WTC11 (cell line): Measurements from ENCODE around the gene RGS7. TPM values are rescaled to one million over a fixed set of nuclear protein-coding genes. Genes with fewer than 3 reads are reported as not detected.

ENCODE experiments used
- ATAC-seq: fragments of 200-7000 bp; cut with Tn5 transposase; 2 replicates; pipeline ENCODE4 v1.10.0; 2021; ENCODE audit warnings: mild to moderate bottlenecking, moderate library complexity
- CTCF ChIA-PET: fragments of 300-600 bp; sonication (Branson Sonifier 250); formaldehyde crosslinking; loops from one replicate; lab custom pipeline; 2021; ENCODE audit warnings: antibody characterized with exemption; lab: Charles Lee
- POLR2A ChIA-PET: fragments of 350-600 bp; sonication (Branson Sonifier 250); formaldehyde crosslinking; loops from one replicate; lab custom pipeline; 2021; ENCODE audit warnings: antibody characterized with exemption; lab: Charles Lee
- DNase-seq: peaks from one replicate; pipeline ENCODE4 v3.0.0; 2021; ENCODE audit warnings: low spot score
- H3K27ac Mint-ChIP-seq: 2 replicates; pipeline ENCODE4 v1.8.0; 2021; ENCODE audit warnings: mixed read lengths
- H3K27me3 Mint-ChIP-seq: 2 replicates; pipeline ENCODE4 v1.8.0; 2021; ENCODE audit warnings: low read depth, mild to moderate bottlenecking, moderate library complexity, mixed read lengths
- H3K36me3 Mint-ChIP-seq: 2 replicates; pipeline ENCODE4 v1.8.0; 2021; ENCODE audit warnings: mixed read lengths
- H3K4me1 Mint-ChIP-seq: 2 replicates; pipeline ENCODE4 v1.8.0; 2022; ENCODE audit warnings: mixed read lengths
- H3K4me3 Mint-ChIP-seq: 2 replicates; pipeline ENCODE4 v1.8.0; 2021; ENCODE audit warnings: mild to moderate bottlenecking, moderate library complexity, mixed read lengths
- H3K9me3 Mint-ChIP-seq: 2 replicates; pipeline ENCODE4 v1.8.0; 2021; ENCODE audit warnings: mixed read lengths
- ATF1 ChIP-seq: sonication (generic); formaldehyde crosslinking; IDR thresholded peaks from 2 replicates; pipeline ENCODE4 v1.8.1; 2023; ENCODE audit warnings: mild to moderate bottlenecking, moderate library complexity, missing genetic modification reagents
- FOXJ3 ChIP-seq: sonication (generic); formaldehyde crosslinking; IDR thresholded peaks from 2 replicates; pipeline ENCODE4 v1.9.0; 2021; ENCODE audit warnings: missing genetic modification reagents, mild to moderate bottlenecking, borderline replicate concordance
- FOXK1 ChIP-seq: sonication (generic); formaldehyde crosslinking; IDR thresholded peaks from 2 replicates; pipeline ENCODE4 v1.8.0; 2022; ENCODE audit warnings: mild to moderate bottlenecking, moderate library complexity, missing genetic modification reagents
- GTF2I ChIP-seq: fragments of 250-450 bp; sonication (Bioruptor Pico); conservative IDR thresholded peaks from 2 replicates; pipeline ENCODE4 v1.4.0; 2021; ENCODE audit warnings: mild to moderate bottlenecking
- NR1H2 ChIP-seq: sonication (generic); formaldehyde crosslinking; IDR thresholded peaks from 2 replicates; pipeline ENCODE4 v1.9.0; 2021; ENCODE audit warnings: mild to moderate bottlenecking, moderate library complexity, missing genetic modification reagents
- OVOL2 ChIP-seq: fragments of 250-450 bp; sonication (Bioruptor Pico); IDR thresholded peaks from 2 replicates; pipeline ENCODE4 v1.9.0; 2021; ENCODE audit warnings: mild to moderate bottlenecking, borderline replicate concordance
- RELA ChIP-seq: sonication (generic); formaldehyde crosslinking; IDR thresholded peaks from 2 replicates; pipeline ENCODE4 v1.8.1; 2022; ENCODE audit warnings: missing genetic modification reagents, mild to moderate bottlenecking, borderline replicate concordance
- RORB ChIP-seq: fragments of 250-450 bp; sonication (Bioruptor Pico); IDR thresholded peaks from 2 replicates; pipeline ENCODE4 v1.9.0; 2021; ENCODE audit warnings: mild to moderate bottlenecking
- SMAD4 ChIP-seq: sonication (generic); formaldehyde crosslinking; IDR thresholded peaks from 2 replicates; pipeline ENCODE4 v1.8.0; 2022; ENCODE audit warnings: mild to moderate bottlenecking, missing genetic modification reagents
- TP53 ChIP-seq: sonication (generic); formaldehyde crosslinking; IDR thresholded peaks from 2 replicates; pipeline ENCODE4 v1.8.1; 2023; ENCODE audit warnings: mild to moderate bottlenecking, missing genetic modification reagents
- ZBTB21 ChIP-seq: sonication (generic); formaldehyde crosslinking; IDR thresholded peaks from 2 replicates; pipeline ENCODE4 v1.8.1; 2023; ENCODE audit warnings: mild to moderate bottlenecking, missing genetic modification reagents, borderline replicate concordance
- ZNF138 ChIP-seq: sonication (generic); formaldehyde crosslinking; conservative IDR thresholded peaks from 2 replicates; pipeline ENCODE4 v1.8.1; 2022; ENCODE audit warnings: mild to moderate bottlenecking, moderate library complexity, missing genetic modification reagents
- ZNF219 ChIP-seq: sonication (generic); formaldehyde crosslinking; IDR thresholded peaks from 2 replicates; pipeline ENCODE4 v1.8.0; 2023; ENCODE audit warnings: missing genetic modification reagents, mild to moderate bottlenecking, borderline replicate concordance
- ZNF263 ChIP-seq: sonication (generic); formaldehyde crosslinking; IDR thresholded peaks from 2 replicates; pipeline ENCODE4 v1.8.1; 2022; ENCODE audit warnings: low read depth, mild to moderate bottlenecking, moderate library complexity, missing genetic modification reagents
- ZNF671 ChIP-seq: fragments of 250-450 bp; sonication (Bioruptor Pico); IDR thresholded peaks from 2 replicates; pipeline ENCODE4 v1.8.0; 2021; ENCODE audit warnings: mild to moderate bottlenecking
- total RNA-seq: library from RNA; stranded (reverse); gene quantifications from 3 replicates; pipeline ENCODE4 v1.2.3, GENCODE V29; 2021
- TF ChIP-seq, protein P1 (sequence below): sonication (generic); formaldehyde crosslinking; IDR thresholded peaks from 2 replicates; pipeline ENCODE4 v1.8.1; 2023; ENCODE audit warnings: mild to moderate bottlenecking, moderate library complexity, missing genetic modification reagents
- TF ChIP-seq, protein P2 (sequence below): sonication (generic); formaldehyde crosslinking; conservative IDR thresholded peaks from 2 replicates; pipeline ENCODE4 v1.8.1; 2023; ENCODE audit warnings: mild to moderate bottlenecking, low read depth, missing genetic modification reagents, moderate library complexity
- TF ChIP-seq, protein P3 (sequence below): sonication (generic); formaldehyde crosslinking; IDR thresholded peaks from 2 replicates; pipeline ENCODE4 v1.8.0; 2022; ENCODE audit warnings: mild to moderate bottlenecking, missing genetic modification reagents
- TF ChIP-seq, protein P4 (sequence below): sonication (generic); formaldehyde crosslinking; IDR thresholded peaks from 2 replicates; pipeline ENCODE4 v1.8.1; 2023; ENCODE audit warnings: mild to moderate bottlenecking, missing genetic modification reagents, borderline replicate concordance
- TF ChIP-seq, protein P5 (sequence below): sonication (generic); formaldehyde crosslinking; IDR thresholded peaks from 2 replicates; pipeline ENCODE4 v1.8.0; 2022; ENCODE audit warnings: mild to moderate bottlenecking, missing genetic modification reagents
- TF ChIP-seq, protein P6 (sequence below): sonication (generic); formaldehyde crosslinking; IDR thresholded peaks from 2 replicates; pipeline ENCODE4 v1.8.0; 2023; ENCODE audit warnings: missing genetic modification reagents, mild to moderate bottlenecking, borderline replicate concordance

Gene RGS7
- total RNA-seq, 1 experiment from 2014 or later: 1.2 TPM

DNA sequence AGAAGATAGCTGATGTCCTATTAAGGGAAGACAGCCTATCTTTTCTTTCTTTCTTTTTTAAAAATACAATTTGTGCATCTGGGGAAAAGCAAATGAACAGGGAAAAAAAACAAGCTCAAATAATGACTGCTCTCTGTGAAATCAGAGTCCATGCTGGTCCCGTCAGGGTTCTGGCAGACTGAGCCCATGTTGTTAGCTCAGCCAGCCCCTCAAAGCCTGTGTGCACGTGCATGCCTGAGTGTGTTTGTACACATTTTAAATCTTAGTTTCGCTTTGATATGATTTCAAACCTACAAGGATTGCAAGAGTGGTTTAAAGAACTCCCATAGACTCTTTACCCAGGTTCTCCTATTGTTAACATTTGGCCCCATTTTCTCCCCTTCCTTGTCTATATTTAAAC is 513.2 kb downstream of the RGS7 start (continued):
- TF ChIP-seq ZNF671 (no peak), FOXK1 (CRISPR knock-in tag) (no peak), ATF1 (CRISPR knock-in tag) (no peak), ZBTB21 (CRISPR knock-in tag) (no peak)
- TF ChIP-seq, protein P1, sequence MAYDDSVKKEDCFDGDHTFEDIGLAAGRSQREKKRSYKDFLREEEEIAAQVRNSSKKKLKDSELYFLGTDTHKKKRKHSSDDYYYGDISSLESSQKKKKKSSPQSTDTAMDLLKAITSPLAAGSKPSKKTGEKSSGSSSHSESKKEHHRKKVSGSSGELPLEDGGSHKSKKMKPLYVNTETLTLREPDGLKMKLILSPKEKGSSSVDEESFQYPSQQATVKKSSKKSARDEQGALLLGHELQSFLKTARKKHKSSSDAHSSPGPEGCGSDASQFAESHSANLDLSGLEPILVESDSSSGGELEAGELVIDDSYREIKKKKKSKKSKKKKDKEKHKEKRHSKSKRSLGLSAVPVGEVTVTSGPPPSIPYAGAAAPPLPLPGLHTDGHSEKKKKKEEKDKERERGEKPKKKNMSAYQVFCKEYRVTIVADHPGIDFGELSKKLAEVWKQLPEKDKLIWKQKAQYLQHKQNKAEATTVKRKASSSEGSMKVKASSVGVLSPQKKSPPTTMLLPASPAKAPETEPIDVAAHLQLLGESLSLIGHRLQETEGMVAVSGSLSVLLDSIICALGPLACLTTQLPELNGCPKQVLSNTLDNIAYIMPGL (CRISPR knock-in tag): no peak
- TF ChIP-seq, protein P2, sequence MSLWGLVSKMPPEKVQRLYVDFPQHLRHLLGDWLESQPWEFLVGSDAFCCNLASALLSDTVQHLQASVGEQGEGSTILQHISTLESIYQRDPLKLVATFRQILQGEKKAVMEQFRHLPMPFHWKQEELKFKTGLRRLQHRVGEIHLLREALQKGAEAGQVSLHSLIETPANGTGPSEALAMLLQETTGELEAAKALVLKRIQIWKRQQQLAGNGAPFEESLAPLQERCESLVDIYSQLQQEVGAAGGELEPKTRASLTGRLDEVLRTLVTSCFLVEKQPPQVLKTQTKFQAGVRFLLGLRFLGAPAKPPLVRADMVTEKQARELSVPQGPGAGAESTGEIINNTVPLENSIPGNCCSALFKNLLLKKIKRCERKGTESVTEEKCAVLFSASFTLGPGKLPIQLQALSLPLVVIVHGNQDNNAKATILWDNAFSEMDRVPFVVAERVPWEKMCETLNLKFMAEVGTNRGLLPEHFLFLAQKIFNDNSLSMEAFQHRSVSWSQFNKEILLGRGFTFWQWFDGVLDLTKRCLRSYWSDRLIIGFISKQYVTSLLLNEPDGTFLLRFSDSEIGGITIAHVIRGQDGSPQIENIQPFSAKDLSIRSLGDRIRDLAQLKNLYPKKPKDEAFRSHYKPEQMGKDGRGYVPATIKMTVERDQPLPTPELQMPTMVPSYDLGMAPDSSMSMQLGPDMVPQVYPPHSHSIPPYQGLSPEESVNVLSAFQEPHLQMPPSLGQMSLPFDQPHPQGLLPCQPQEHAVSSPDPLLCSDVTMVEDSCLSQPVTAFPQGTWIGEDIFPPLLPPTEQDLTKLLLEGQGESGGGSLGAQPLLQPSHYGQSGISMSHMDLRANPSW (CRISPR knock-in tag): no peak

DNA sequence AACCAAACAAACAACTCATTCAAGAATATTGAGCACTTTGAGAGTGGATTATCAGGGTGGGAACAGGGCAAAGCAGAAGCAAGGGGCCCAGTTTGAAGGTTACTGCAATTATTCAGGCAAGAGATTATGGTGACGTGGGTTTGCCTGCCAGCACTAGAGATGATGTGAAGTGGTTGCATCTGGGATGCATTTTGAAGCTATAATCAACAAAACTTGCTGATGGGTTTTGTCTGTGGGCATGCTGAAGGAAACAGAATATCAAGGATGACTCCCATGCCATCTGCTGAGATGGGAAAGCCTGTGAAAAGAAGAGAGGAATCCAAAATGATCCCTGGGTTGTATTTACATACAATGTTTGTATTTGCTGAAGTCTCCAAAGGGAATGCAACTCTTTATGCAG is 520.7 kb downstream of the RGS7 start:
- ChIA-PET CTCF (no interaction called here), POLR2A (interaction anchor here (0.5 kb wide), 1 partner anchor 264 kb away, joined by 3 read pairs; no protein-coding TSS in a partner anchor)
- H3K4me3 Mint-ChIP-seq: no peak overlapping the region
- H3K9me3 Mint-ChIP-seq: peaks cover 8% of the 10 kb centered on the region
- no peaks in the 10 kb centered on the region for H3K4me1 Mint-ChIP-seq
- no peak overlapping the region for H3K27ac Mint-ChIP-seq
- H3K27me3 Mint-ChIP-seq: no peaks in the 10 kb centered on the region
- no peak for DNase-seq
- no peaks in the 10 kb centered on the region for H3K36me3 Mint-ChIP-seq
- ATAC-seq: no peak
- TF ChIP-seq FOXJ3 (CRISPR knock-in tag) (no peak), ZNF219 (CRISPR knock-in tag) (no peak), SMAD4 (CRISPR knock-in tag) (no peak), RORB (CRISPR knock-in tag) (no peak), NR1H2 (CRISPR knock-in tag) (no peak), ZNF138 (CRISPR knock-in tag) (no peak), TP53 (no peak), GTF2I (no peak), FOXK1 (CRISPR knock-in tag) (no peak), OVOL2 (CRISPR knock-in tag) (no peak), RELA (CRISPR knock-in tag) (no peak), ZNF263 (CRISPR knock-in tag) (no peak)
- TF ChIP-seq, protein P3, sequence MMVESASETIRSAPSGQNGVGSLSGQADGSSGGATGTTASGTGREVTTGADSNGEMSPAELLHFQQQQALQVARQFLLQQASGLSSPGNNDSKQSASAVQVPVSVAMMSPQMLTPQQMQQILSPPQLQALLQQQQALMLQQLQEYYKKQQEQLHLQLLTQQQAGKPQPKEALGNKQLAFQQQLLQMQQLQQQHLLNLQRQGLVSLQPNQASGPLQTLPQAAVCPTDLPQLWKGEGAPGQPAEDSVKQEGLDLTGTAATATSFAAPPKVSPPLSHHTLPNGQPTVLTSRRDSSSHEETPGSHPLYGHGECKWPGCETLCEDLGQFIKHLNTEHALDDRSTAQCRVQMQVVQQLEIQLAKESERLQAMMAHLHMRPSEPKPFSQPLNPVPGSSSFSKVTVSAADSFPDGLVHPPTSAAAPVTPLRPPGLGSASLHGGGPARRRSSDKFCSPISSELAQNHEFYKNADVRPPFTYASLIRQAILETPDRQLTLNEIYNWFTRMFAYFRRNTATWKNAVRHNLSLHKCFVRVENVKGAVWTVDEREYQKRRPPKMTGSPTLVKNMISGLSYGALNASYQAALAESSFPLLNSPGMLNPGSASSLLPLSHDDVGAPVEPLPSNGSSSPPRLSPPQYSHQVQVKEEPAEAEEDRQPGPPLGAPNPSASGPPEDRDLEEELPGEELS (CRISPR knock-in tag): no peak
- TF ChIP-seq, protein P4, sequence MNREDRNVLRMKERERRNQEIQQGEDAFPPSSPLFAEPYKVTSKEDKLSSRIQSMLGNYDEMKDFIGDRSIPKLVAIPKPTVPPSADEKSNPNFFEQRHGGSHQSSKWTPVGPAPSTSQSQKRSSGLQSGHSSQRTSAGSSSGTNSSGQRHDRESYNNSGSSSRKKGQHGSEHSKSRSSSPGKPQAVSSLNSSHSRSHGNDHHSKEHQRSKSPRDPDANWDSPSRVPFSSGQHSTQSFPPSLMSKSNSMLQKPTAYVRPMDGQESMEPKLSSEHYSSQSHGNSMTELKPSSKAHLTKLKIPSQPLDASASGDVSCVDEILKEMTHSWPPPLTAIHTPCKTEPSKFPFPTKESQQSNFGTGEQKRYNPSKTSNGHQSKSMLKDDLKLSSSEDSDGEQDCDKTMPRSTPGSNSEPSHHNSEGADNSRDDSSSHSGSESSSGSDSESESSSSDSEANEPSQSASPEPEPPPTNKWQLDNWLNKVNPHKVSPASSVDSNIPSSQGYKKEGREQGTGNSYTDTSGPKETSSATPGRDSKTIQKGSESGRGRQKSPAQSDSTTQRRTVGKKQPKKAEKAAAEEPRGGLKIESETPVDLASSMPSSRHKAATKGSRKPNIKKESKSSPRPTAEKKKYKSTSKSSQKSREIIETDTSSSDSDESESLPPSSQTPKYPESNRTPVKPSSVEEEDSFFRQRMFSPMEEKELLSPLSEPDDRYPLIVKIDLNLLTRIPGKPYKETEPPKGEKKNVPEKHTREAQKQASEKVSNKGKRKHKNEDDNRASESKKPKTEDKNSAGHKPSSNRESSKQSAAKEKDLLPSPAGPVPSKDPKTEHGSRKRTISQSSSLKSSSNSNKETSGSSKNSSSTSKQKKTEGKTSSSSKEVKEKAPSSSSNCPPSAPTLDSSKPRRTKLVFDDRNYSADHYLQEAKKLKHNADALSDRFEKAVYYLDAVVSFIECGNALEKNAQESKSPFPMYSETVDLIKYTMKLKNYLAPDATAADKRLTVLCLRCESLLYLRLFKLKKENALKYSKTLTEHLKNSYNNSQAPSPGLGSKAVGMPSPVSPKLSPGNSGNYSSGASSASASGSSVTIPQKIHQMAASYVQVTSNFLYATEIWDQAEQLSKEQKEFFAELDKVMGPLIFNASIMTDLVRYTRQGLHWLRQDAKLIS: no peak
- TF ChIP-seq, protein P5, sequence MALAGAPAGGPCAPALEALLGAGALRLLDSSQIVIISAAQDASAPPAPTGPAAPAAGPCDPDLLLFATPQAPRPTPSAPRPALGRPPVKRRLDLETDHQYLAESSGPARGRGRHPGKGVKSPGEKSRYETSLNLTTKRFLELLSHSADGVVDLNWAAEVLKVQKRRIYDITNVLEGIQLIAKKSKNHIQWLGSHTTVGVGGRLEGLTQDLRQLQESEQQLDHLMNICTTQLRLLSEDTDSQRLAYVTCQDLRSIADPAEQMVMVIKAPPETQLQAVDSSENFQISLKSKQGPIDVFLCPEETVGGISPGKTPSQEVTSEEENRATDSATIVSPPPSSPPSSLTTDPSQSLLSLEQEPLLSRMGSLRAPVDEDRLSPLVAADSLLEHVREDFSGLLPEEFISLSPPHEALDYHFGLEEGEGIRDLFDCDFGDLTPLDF (CRISPR knock-in tag): no peak
- TF ChIP-seq, protein P6, sequence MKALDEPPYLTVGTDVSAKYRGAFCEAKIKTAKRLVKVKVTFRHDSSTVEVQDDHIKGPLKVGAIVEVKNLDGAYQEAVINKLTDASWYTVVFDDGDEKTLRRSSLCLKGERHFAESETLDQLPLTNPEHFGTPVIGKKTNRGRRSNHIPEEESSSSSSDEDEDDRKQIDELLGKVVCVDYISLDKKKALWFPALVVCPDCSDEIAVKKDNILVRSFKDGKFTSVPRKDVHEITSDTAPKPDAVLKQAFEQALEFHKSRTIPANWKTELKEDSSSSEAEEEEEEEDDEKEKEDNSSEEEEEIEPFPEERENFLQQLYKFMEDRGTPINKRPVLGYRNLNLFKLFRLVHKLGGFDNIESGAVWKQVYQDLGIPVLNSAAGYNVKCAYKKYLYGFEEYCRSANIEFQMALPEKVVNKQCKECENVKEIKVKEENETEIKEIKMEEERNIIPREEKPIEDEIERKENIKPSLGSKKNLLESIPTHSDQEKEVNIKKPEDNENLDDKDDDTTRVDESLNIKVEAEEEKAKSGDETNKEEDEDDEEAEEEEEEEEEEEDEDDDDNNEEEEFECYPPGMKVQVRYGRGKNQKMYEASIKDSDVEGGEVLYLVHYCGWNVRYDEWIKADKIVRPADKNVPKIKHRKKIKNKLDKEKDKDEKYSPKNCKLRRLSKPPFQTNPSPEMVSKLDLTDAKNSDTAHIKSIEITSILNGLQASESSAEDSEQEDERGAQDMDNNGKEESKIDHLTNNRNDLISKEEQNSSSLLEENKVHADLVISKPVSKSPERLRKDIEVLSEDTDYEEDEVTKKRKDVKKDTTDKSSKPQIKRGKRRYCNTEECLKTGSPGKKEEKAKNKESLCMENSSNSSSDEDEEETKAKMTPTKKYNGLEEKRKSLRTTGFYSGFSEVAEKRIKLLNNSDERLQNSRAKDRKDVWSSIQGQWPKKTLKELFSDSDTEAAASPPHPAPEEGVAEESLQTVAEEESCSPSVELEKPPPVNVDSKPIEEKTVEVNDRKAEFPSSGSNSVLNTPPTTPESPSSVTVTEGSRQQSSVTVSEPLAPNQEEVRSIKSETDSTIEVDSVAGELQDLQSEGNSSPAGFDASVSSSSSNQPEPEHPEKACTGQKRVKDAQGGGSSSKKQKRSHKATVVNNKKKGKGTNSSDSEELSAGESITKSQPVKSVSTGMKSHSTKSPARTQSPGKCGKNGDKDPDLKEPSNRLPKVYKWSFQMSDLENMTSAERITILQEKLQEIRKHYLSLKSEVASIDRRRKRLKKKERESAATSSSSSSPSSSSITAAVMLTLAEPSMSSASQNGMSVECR: no peak
